Activated T-cell treated with anti-CD3 and anti-CD28 coated beads, Interleukin-2, amount 50 U/mL, for 1 hour (primary cell): ENCODE measurements around the gene CYP2W1.
"Not testable (repeated sequence)": the region's sequence is repeated elsewhere in the genome, so short reads cannot be mapped to it uniquely, and the experiment has no call there.

Experiments
- DNase-seq: peaks from one replicate; pipeline ENCODE4 v3.0.0-alpha.2; 2020

Gene CYP2W1, protein sequence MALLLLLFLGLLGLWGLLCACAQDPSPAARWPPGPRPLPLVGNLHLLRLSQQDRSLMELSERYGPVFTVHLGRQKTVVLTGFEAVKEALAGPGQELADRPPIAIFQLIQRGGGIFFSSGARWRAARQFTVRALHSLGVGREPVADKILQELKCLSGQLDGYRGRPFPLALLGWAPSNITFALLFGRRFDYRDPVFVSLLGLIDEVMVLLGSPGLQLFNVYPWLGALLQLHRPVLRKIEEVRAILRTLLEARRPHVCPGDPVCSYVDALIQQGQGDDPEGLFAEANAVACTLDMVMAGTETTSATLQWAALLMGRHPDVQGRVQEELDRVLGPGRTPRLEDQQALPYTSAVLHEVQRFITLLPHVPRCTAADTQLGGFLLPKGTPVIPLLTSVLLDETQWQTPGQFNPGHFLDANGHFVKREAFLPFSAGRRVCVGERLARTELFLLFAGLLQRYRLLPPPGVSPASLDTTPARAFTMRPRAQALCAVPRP

DNA sequence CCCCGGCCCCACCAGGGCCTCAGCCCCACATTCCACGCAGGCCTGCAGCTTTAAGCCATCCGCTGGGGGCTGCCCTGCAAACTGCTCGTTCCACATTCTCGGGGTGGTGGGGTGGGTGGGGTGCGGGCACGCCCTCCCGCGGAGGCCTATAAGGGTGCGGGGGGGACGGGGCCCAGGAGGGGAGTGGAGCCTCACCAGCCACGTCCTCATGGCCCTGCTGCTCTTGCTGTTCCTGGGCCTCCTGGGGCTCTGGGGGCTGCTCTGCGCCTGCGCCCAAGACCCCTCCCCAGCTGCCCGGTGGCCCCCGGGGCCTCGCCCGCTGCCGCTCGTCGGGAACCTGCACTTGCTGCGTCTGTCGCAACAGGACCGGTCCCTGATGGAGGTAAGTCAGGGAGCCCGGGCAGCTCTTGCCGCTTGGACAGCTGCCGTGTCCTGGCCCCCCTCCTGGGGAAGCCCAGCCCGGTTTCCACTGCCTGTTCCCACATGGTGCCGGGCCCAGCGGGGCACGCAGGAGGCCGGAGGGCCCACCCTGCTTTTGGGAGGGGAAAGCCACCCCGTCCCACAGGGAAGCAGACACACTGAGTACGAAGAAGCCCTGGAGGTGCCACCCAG, at the start of gene CYP2W1:
CYP2W1 (plus strand) TSS at position 178 of the 612 bp plus-strand sequence; CDS start at position 209, 31 bp downstream.
- no peak for DNase-seq

DNA sequence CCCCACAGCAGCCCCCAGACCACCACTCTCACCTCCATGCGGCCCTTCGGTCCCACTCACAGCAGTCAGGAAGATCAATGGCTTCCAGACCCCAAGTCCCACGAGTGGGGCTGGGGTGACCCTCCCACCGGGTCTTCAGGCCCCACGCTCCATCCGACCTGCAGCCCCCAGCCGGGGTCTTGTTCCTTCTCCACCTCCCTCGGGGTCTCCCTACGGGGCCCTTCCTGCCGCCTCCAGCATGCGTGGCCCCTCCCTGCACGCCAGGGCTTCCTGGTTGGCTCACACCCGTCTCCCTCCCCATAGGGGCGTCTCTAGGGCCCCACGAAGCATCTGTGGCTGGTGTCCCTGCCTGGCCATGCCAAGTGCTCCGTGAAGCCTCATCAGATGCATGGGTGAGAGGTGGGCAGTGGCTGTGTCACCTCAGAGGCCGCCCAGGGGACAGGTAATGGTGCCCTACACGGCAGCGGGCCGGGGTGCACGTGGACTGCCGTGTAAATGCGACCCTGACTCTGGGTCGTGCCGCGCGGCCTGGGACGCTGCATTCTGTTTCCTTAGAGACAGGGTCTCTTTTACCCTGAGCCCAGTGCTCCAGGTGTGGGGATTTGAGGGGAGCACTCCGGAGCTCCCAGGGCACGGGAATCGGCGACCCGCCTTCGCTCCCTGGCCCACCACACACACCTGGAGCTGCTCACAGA, 48.4 kb upstream of the CYP2W1 start:
- DNase-seq, result no peak

DNA sequence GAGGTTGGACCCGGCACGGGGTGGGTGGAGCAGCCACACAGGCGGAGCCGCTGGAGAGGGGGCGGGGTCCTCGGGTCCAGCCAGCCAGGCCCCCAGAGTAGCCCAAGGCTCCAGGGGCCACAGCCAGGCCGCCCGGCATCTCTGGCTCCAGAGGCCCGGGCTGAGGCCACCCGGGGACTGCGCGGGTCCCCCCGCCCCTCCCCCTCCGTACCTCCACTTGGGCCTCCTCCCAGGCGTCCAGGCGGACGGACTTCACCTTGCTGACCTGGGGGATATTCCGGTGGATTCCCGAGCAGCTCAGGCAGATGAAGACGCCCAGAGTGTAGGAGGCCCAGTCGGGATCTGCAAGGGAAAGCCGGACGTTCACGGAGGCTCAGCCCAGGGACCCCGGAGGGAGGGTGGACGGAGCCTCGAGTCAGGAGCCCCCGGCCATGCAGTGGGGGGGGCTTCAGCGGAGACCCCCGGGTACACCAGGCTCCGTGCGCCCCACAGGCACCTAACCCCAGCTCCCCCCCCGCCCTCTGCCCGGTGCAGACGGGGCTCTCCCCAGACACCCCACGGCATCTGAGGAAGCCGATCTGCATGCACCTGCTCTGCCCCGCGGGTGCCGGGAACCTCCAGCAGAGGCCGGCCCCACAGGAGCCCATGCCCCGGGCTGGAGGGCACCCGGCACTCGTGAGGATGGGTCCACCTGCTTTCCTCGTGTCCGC, 47.7 kb upstream of the CYP2W1 start:
- no peak for DNase-seq

DNA sequence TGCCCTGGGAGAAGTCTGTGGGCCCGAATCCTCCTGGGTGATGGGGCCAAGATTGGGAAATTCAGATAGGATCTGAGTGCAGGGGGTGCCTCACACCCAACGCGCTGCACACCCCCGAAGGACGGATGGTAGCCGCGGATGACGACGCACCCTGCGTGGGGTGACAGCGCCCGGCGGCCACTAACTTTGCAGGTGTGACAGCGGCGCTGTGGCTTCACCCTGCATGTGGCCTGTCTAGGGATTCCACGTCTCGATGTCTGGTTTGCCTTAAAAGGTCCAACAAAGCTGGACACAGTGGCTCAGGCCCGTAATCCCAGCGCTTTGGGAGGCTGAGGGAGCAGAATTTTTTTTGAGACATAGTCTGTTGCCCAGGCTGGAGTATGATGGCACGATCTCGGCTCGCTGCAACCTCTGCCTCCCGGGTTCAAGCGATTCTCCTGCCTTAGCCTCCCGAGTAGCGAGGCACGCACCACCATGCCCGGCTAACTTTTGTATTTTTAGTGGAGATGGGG, 47.1 kb upstream of the CYP2W1 start:
- DNase-seq, result no peak

DNA sequence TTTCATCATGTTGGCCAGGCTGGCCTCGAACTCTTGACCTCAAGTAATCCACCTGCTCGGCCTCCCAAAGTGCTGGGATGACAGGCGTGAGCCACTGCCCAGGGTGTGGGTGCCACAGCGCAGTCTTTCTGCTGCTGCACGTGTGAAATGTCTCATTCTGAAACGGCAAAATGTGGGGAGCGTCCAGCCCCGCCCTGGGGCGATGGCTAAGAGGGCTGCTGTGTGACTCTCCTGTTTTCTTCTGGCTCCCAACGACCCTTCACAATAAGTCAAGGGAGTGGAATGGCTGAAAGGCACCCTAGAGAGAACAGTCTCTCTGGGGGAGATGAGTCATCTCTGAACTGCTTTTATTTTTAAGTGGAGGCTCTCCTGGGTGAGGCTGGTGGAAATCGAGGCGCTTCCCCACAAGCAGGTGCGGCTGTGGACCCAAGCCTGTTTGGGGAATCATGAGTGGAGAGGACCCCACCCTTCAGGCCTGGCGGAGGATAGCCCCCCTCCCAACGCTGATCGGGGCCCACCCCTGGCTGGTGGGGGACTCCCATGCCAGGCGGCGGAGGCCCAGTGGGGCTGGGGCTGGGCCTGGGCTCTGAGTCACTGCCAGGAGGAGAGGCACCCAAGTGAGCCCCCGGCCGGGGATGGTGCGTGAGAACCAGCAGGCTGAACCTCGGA, 46.5 kb upstream of the CYP2W1 start:
- no peak for DNase-seq

DNA sequence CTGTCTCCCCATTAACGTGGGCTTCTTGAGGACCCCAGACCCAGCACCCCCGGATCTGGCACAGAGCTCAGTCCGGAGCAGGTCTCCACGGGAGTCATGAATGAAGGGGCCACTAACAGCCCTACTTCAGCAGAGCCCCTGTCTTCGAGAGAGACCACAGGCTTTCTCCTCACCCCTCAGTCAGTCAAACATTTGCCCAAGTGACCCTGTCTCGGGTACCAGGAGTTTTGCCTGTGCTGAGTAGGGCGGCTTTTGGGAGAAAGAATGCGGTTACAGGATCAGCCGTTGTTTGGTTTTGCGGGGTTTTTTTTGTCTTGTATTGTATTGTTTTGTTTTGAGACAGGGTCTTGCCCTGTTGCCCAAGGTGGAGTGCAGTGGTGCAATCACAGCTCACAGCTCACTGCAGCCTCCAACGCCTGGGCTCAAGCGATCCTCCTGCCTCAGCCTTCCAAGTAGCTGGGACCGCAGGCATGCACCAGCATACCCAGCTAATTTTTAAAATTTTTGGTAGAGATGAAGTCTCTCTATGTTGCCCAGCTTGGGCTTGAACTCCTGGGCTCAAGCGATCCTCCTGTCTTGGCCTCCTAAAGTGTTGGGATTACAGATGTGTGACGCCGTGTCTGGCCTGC, 45.0 kb upstream of the CYP2W1 start:
- no peak for DNase-seq

DNA sequence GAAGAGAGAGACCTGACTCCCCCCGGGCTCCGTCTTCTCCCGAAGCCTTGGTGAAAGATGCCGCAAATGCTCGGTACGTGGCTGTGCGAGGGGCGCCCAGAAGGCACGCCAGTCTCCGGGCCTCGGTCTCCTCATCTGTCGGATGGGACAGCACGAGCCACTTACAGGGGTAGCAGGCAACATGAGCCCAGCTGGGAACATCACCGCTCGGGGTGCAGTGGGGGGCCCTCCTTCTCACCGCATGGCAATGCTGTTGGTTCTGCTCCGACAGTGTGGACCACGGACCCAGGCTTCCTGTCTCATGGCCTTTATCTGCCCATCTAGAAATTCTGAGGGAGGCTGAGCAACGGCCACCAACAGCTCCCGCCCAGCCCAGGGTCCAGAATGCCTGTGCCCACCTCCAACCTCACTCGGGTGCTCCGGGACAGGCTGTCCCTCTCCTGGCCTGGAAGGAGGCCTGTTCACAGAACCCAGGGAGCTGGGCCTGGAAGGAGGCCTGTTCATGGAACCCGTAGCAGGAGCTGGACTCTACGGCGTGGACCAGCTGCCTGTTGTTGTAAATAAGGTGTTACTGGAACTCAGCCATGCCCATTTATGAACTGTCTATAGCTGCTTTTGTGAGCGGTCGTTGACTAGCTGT, 44.3 kb upstream of the CYP2W1 start:
- DNase-seq, result no peak

DNA sequence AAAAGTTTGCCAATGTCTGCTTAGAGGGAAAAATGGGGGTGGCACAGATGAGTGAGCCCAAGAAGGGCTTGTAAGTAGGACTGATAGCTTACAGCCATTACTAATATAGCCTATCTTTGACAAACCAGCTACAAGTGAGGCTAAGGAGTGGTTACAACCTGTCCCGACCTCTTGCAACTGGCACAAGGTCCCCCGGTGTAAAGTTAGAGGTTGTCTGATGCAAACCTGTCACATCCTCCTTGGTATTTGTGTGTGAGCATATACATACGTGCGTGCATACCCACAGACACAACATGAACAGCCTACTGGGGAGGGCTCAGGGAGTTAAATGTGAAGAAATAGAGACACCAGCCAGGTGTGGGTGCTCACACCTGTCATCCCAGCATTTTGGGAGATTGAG, 43.1 kb upstream of the CYP2W1 start:
- no peak for DNase-seq

DNA sequence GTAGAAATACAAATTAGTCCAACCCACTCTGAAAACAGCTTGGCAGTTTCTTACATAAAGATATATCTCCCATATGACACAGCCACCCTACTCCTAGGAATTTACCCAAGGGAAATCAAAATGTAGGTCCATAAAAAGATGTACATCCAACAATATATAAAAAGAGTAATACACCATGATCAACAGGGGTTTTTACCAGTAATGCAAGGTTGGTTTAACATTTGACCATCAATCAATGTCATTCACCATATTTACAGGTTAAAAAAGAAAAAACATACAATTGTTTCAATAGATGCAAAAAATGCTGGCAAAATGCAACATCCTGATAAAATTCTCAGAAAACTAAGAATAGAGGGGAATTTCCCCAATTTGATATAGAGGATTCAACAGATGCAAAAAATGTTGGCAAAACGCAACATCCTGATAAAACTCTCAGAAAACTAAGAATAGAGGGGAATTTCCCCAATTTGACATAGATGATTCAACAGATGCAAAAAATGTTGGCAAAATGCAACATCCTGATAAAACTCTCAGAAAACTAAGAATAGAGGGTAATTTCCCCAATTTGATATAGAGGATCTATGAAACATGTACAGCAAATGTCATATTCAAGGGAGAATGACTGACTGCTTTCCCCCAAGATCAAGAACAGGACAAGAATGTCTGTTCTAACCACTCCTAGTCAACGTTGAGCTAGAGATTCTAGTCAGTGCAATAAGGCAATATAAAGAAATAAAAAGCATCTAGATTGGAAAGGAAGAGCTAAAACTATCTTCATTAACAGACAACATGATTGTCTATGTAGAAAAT, 42.2 kb upstream of the CYP2W1 start:
- DNase-seq, result no peak

DNA sequence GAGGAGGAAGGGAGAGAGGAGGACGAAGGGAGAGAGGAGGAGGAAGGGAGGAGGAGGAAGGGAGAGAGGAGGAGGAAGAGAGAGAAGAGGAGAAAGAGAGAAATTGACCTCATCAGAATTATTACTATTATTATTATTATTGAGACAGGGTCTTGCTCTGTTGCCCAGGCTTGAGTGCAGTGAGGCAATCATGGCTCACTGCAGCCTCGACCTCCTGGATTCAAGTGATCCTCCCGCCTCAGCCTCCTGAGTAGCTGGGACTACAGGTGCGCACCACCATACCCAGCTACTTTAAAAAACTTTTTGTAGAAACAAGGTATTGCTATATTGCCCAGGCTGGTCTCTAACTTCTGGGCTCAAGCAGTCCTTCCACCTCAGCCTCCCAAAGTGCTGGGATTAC, 39.2 kb upstream of the CYP2W1 start:
- not testable (repeated sequence) for DNase-seq

DNA sequence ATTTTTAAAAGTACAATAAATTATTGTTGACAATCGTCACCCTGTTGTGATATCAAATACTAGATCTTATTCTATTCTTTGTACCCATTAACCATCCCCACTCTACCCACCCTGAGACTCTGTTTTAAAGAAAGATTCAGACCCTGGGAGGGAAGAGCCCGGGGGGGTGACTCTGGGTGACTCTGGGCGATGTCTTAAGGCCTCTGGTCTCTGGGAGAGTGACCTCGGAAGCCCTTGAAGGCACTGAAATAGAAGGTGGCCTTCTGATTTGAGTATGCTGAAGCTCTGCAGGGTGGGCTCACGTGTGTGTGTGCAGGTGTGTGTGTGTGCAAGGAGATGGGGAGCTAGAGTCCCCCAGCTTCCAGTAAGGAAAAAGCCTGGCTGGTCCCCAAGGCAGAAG, 38.2 kb upstream of the CYP2W1 start:
- DNase-seq, result no peak

DNA sequence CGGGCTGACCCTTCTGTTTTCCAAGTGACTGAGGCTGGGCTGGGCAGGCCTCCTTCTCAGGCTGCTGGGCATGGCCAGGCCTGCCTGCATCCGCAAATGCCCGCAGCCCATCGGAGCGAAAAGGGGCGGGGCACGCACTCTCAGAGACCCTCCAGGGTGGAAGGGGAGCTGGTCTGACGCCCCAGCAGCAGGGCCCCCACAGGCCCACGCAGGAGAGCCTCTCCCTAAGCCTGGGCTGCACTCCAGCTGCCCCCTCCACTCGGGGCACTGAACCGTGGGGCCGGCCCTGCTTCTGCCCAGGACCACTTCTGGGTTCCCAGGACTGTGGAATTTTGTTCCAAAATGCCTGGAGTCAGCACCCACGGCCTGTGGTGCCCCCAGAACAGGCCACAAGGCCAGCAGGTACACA, 37.8 kb upstream of the CYP2W1 start:
- no peak for DNase-seq

DNA sequence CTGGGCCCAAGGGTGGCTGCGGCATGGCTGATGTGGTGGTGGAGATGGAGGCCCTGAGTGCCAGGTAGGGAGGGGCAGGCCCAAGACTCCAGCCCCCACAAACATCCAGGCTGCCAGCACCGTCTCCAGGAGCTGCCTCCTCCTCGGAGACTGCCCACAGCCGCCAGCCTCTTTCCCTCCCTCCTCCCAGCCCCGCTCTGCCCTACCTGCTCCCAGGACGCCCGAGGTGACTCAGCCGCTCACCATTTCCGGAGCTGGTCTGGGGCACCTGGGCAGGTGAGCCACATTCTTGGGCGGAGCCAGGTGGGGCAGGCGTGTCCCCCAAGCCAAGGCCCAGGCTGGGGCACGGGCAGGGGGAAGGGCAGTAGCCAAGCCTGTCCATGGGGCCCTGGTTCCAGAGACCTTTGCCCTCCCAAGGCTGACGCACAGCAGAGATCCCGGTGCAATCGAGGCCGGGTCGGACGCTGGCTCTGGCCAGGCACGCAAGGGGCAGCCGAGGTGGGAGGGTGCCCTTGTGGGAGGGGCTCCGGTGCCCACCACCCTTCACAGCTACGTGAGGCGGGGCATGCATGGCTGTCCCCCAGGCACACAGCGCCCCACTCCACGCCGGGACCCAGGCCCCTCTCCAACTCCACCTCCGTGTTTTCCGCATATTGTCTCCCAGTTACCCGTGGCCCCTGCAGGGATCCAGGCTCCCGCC, 37.3 kb upstream of the CYP2W1 start:
- no peak for DNase-seq

DNA sequence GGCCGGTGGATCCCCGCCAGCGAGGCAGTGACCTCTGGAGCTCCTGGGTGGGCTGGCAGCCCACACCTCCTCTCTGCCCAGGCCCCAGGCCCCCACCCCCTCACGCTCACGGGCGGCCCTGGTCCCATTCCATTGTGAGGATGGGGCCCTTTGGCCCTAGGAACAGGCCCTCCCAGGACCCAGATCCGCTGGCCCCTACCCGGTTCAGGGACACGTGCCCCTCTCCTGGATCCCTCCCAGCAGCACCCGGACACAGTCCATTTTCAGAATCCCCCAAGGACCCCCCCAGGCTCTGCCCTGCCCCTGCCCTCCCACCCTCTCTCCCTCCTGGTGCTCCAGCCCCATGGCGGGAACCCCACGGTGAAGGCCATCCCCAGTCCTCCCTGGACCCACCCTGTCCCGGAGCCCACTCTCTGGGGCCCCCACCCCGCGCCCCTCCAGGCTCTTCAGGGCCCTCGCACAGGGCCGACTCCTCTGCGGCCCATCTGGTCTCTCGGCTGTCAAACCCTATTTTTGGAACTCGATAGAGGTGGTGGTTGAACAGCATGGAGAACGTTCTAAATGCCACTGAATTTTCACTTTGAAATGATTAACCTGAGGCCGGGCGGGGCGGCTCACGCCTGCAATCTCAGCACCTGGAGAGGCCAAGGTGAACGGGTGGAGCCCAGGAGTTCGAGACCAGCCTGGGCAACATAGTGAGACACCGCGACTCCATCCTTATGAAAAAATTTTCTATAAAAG, 36.6 kb upstream of the CYP2W1 start:
- no peak for DNase-seq

DNA sequence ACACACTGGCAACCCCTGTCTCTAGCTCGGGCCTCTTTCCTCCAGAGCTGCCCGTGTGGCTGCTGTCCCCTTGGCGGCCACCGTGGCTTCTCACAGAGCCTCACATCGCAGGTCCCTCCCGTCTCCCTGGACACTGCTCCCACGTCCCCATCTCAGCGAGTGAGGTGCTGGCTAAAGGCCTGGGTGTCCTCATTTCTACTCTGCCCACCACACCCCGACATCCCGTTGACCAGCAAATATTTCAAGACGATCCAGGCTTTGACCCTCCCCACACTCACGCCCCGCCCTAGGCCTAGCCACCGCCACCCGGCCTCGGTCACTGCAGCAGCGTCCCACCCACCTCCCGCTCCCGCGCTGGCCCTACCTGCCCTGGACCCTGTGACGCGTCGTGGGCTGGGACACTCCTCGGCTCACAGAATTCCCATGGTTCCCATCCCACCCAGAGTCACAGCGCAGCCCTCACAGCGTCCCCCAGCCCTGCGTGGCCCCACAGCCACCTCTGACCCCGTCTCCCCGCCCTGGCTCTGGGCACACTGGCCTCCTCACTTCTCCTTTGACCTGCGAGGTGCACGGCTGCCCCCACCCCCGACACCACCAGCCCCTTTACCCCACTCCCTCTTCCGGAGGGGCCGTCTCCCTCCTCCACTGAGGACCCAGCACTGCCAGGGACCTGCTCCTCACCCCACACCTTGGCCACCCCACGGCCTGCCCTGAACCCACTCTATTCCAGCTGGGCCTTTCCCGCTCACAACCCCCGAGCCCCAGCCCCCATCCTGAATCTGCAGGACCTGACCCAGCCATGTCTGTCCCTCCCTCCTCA, 35.4 kb upstream of the CYP2W1 start:
- no peak for DNase-seq

DNA sequence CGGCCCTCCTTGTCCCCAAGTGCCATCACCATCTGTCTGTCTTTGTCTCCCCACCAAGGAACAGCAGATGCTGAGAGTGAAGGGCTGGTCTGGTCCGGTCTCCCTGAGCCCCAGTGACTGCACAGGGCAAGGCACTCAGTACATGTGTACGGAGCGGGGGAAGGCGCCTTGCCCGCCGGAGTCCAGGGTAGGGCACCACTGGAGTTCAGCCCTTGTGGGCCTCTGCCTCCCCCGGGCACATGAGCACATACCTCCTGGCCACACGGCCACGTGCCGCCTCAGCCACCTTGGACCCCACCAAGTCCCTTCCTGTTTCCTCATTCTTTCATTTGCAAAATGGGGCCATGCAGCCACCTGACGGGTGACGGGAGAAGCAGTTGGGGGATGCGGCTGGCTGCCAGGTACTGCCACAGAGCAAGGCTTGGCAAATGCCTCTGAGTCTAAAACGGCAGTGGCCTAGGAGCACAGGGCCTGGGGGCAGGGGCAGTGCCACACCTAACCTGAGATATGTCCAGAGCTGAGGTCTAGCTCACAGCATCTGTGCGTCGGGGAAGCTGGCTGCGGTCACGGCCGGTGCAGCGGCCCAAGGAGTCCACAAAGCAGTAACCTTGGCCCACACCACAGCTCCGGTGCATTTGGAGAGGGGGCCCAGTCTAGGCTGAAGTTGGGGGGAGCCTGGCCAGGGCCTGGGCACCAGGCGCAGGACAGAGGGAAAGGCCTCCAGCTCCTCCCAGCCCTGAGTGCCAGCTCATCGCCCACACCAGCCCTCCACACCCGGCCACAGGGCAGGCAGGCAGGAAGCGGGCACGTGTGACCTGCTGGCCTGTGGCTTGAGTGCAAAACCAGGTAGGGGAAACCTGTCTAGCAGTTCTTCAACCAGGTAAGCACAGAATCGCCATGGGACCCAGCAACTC, 33.7 kb upstream of the CYP2W1 start:
- DNase-seq, result no peak
